ENCODE results near the gene UTP4.
"Not testable (repeated sequence)": the region's sequence is repeated elsewhere in the genome, so short reads cannot be mapped to it uniquely, and the experiment has no call there.

Gene UTP4

DNA sequence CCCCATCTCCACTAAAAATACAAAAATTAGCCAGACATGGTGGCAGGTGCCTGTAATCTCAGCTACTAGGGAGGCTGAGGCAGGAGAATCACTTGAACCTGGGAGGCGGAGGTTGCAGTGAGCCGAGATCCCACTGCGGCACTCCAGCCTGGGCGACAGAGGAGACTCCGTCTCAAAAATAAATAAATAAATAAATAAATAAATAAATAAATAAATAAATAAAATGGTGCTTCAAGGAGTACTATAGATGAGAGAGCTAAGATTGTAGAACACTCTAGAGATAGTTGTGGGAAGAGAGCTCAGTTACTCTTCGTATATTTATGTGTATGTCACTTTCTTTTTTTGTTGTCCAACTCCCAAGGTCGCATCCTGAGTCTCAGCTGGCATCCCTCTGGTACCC, 7.0 kb downstream of the UTP4 start:
- H3K4me1 ChIP-seq (ENCODE audit: control insufficient read depth, insufficient read depth, low read length); H3K27me3 ChIP-seq (ENCODE audit: control insufficient read depth, insufficient read depth, low read length); H3K9me3 ChIP-seq (ENCODE audit: control insufficient read depth, insufficient read depth, low read length); H3K4me3 ChIP-seq (ENCODE audit: low read depth, low read length); H3K9ac ChIP-seq (ENCODE audit: low read depth, low read length): not testable (repeated sequence)
- H3K36me3 ChIP-seq (ENCODE audit: control insufficient read depth, insufficient read depth, low read length): peaks cover 20% of the 10 kb centered on the region

DNA sequence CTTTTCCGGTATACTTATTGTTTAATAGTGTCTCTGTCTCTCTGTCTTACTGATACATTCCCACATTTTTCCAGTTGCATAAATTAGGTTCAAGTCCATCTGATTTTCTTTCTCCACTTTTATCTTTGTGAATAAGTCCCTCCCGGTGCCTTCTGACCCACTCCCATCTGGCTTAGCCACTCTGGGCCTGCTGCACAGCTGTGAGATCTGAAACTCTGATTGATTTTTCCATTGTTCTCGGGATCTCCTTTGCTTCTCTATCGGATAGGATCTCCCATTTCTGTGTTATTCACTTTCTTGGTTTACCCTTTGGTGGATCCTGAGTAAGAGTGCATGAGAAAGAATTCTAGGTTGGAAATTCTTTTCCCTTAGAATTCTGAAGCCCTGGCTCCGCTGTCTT, 8.6 kb downstream of the UTP4 start:
- Histone ChIP-seq H3K4me1 (ENCODE audit: control insufficient read depth, insufficient read depth, low read length) (no peaks in the 10 kb centered on the region), H3K4me3 (ENCODE audit: low read depth, low read length) (no peak overlapping the region), H3K36me3 (ENCODE audit: control insufficient read depth, insufficient read depth, low read length) (peaks cover 20% of the 10 kb centered on the region), H3K9me3 (ENCODE audit: control insufficient read depth, insufficient read depth, low read length) (no peaks in the 10 kb centered on the region), H3K9ac (ENCODE audit: low read depth, low read length) (no peak overlapping the region), H3K27me3 (ENCODE audit: control insufficient read depth, insufficient read depth, low read length) (no peaks in the 10 kb centered on the region)

DNA sequence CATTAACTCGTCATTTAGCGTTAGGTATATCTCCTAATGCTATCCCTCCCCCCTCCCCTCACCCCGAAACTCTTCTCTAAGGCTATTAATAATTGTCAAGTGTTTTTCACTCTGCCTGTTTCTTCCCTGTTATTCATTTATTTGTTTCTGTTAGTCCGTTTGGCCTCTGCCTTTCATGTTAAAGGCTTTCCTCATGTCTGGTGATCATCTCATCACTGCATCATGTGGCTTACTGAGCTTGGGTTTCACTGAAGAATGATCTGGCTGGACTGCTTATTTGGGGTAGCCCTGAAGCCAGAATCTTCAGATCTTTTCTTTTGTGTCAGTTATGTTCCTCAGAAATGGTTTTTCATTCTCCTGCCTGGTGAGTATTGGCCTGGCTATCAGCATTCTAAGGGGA, 9.5 kb downstream of the UTP4 start:
- Histone ChIP-seq H3K27me3 (ENCODE audit: control insufficient read depth, insufficient read depth, low read length) (no peaks in the 10 kb centered on the region), H3K4me1 (ENCODE audit: control insufficient read depth, insufficient read depth, low read length) (no peaks in the 10 kb centered on the region), H3K9ac (ENCODE audit: low read depth, low read length) (no peak overlapping the region), H3K4me3 (ENCODE audit: low read depth, low read length) (no peak overlapping the region), H3K36me3 (ENCODE audit: control insufficient read depth, insufficient read depth, low read length) (peaks cover 23% of the 10 kb centered on the region), H3K9me3 (ENCODE audit: control insufficient read depth, insufficient read depth, low read length) (no peaks in the 10 kb centered on the region)

DNA sequence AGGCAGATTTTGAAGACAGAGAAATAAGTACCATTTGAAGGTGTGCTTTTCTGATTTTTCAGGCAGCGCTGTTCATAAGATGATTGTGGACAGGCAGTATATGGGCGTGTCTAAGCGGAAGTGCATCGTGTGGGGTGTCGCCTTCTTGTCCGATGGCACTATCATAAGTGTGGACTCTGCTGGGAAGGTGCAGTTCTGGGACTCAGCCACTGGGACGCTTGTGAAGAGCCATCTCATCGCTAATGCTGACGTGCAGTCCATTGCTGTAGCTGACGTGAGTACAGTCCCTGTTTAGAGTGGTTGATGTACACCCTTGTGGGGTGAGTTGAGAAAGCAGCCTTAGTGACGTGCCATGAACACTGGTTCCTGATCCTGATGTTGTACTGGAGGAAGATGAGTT, 10.7 kb downstream of the UTP4 start:
- Histone ChIP-seq H3K9me3 (ENCODE audit: control insufficient read depth, insufficient read depth, low read length) (no peaks in the 10 kb centered on the region), H3K27me3 (ENCODE audit: control insufficient read depth, insufficient read depth, low read length) (no peaks in the 10 kb centered on the region), H3K9ac (ENCODE audit: low read depth, low read length) (no peak overlapping the region), H3K36me3 (ENCODE audit: control insufficient read depth, insufficient read depth, low read length) (peaks cover 22% of the 10 kb centered on the region), H3K4me3 (ENCODE audit: low read depth, low read length) (no peak overlapping the region), H3K4me1 (ENCODE audit: control insufficient read depth, insufficient read depth, low read length) (no peaks in the 10 kb centered on the region)

DNA sequence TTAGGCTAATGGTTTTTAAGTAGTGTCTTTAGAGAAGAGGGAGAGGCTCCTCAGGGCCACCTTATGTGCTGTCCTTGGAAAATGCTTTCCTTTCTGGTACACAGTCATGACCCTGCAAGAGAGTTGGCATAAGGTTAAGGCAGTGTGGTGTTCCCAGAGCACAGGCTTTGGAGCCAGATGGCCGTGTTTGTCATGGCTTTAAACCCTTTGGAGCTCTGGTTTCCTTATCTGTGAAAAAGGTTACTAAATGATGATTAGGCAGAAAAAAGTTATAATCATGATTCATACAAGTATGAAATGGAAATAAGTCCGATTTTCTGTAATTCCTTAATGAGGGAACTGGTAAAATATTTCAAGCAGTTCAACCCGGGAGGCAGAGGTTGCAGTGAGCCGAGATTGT, 13.2 kb downstream of the UTP4 start:
- no peak overlapping the region for H3K4me3 ChIP-seq (ENCODE audit: low read depth, low read length)
- H3K36me3 ChIP-seq (ENCODE audit: control insufficient read depth, insufficient read depth, low read length): peaks cover 29% of the 10 kb centered on the region

DNA sequence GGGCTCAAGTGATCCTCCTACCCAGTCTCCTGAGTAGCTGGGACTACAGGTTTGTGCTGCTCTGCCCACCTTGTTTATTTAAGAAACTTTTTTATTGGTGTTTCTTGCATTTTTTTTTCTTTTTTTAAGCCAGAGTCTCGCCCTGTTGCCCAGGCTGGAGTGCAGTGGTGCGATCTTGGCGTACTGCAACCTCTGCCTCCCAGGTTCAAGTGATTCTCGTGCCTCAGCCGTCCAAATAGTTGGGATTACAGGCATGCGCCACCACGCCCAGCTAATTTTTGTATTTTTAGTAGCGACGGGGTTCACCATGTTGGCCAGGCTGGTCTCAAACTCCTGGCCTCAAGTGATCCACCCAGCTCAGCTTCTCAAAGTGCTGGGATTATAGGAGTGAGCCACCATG, 17.2 kb downstream of the UTP4 start:
- H3K9ac ChIP-seq (ENCODE audit: low read depth, low read length); H3K27me3 ChIP-seq (ENCODE audit: control insufficient read depth, insufficient read depth, low read length); H3K4me1 ChIP-seq (ENCODE audit: control insufficient read depth, insufficient read depth, low read length); H3K9me3 ChIP-seq (ENCODE audit: control insufficient read depth, insufficient read depth, low read length); H3K4me3 ChIP-seq (ENCODE audit: low read depth, low read length): not testable (repeated sequence)
- H3K36me3 ChIP-seq (ENCODE audit: control insufficient read depth, insufficient read depth, low read length): peaks cover 40% of the 10 kb centered on the region

More for the DNA sequence above, 13.2 kb downstream of the UTP4 start:
- H3K9ac ChIP-seq (ENCODE audit: low read depth, low read length): no peak overlapping the region
- no peaks in the 10 kb centered on the region for H3K4me1 ChIP-seq (ENCODE audit: control insufficient read depth, insufficient read depth, low read length)
- H3K9me3 ChIP-seq (ENCODE audit: control insufficient read depth, insufficient read depth, low read length): no peaks in the 10 kb centered on the region
- H3K27me3 ChIP-seq (ENCODE audit: control insufficient read depth, insufficient read depth, low read length): no peaks in the 10 kb centered on the region

DNA sequence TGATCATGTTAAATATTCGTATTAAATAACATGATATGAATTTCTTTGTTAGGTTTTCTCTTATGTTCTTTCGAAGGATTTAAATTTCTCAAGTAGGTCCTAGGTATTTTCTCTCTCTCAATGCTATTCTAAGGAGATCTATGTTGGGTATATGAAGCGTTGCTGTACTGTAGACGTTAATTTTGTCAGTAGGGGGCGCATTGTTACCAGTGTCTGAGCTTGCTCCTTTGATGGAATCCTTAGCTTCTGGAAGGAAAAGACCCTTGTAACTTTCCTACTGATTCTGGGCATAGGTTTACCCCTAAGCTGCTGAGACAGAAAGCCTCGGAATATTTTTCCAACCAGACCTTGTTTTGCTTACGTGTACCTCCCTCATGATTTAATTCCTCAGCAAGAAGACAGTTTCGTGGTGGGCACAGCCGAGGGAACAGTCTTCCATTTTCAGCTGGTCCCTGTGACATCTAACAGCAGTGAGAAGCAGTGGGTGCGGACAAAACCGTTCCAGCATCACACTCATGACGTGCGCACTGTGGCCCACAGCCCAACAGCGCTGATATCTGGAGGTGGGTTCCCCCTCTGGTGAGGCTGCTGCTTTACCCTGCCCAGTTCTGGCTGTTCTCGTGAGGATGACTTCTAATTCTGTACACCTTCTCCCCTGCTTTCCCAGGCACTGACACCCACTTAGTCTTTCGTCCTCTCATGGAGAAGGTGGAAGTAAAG, 17.9 kb downstream of the UTP4 start:
- Histone ChIP-seq H3K4me3 (ENCODE audit: low read depth, low read length) (no peak overlapping the region), H3K27me3 (ENCODE audit: control insufficient read depth, insufficient read depth, low read length) (no peaks in the 10 kb centered on the region), H3K9me3 (ENCODE audit: control insufficient read depth, insufficient read depth, low read length) (no peaks in the 10 kb centered on the region), H3K4me1 (ENCODE audit: control insufficient read depth, insufficient read depth, low read length) (no peaks in the 10 kb centered on the region), H3K9ac (ENCODE audit: low read depth, low read length) (no peak overlapping the region), H3K36me3 (ENCODE audit: control insufficient read depth, insufficient read depth, low read length) (peaks cover 45% of the 10 kb centered on the region)

DNA sequence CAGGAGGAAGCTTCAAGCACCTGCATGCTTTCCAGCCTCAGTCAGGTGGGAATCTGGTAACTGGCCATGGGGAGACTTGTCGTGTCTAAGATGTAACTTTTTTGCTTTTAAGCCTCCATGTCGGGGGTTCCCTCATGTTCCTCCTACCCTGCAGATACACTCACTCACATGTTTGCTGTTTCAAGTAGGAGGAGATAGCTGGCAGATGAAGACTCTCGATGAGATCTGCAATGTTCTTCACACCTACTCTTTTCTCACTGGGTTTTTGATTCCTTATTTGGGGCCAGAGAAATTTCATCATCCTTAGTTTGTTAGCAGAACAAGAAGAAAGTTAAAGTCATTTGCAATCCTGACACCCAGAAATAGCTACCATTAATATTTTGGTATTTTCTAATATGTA, 24.7 kb downstream of the UTP4 start:
- Histone ChIP-seq H3K9me3 (ENCODE audit: control insufficient read depth, insufficient read depth, low read length) (no peaks in the 10 kb centered on the region), H3K4me3 (ENCODE audit: low read depth, low read length) (no peak overlapping the region), H3K36me3 (ENCODE audit: control insufficient read depth, insufficient read depth, low read length) (peaks cover 45% of the 10 kb centered on the region), H3K4me1 (ENCODE audit: control insufficient read depth, insufficient read depth, low read length) (no peaks in the 10 kb centered on the region), H3K9ac (ENCODE audit: low read depth, low read length) (no peak overlapping the region), H3K27me3 (ENCODE audit: control insufficient read depth, insufficient read depth, low read length) (no peaks in the 10 kb centered on the region)

DNA sequence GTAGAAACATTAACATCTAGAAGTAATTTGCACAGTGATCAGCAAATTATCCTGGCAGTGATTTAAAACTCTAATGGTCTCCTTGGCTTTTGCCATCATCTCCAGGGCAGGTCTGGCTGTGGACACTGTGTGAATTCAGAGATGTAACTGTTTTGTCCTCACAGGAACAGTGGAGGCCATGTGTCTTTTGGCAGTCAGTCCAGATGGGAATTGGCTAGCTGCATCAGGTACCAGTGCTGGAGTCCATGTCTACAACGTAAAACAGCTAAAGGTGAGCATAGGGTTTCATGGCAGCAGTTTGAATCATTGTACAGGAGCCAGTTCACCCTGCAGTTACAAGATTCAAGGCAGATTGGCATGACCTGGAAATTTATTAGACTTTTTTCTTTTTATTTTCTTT, 27.7 kb downstream of the UTP4 start:
- Histone ChIP-seq H3K36me3 (ENCODE audit: control insufficient read depth, insufficient read depth, low read length) (peaks cover 24% of the 10 kb centered on the region), H3K9ac (ENCODE audit: low read depth, low read length) (no peak overlapping the region), H3K27me3 (ENCODE audit: control insufficient read depth, insufficient read depth, low read length) (no peaks in the 10 kb centered on the region), H3K9me3 (ENCODE audit: control insufficient read depth, insufficient read depth, low read length) (no peaks in the 10 kb centered on the region), H3K4me3 (ENCODE audit: low read depth, low read length) (no peak overlapping the region), H3K4me1 (ENCODE audit: control insufficient read depth, insufficient read depth, low read length) (no peaks in the 10 kb centered on the region)

DNA sequence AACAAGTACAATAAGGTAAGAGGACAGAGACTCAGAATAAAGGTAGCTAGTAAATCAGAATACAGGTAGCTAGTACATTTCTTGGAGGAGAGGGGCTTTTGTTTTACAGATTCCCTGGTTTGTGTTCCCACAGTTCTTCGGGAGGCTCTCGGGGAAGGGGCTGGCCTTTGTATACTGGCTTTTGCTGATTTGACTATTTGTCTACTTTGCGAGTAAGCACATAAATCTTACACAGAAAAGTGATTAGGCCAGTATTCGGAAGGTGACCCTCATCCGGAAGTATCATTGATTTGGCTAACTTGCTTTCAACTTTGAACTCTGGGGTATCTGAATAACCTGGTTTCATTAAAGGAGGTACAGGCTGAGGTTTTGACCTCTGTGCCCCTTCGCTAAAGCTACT, 33.1 kb downstream of the UTP4 start:
- no peaks in the 10 kb centered on the region for H3K4me1 ChIP-seq (ENCODE audit: control insufficient read depth, insufficient read depth, low read length)
- peaks cover 21% of the 10 kb centered on the region for H3K36me3 ChIP-seq (ENCODE audit: control insufficient read depth, insufficient read depth, low read length)
- no peak overlapping the region for H3K9ac ChIP-seq (ENCODE audit: low read depth, low read length)
- H3K9me3 ChIP-seq (ENCODE audit: control insufficient read depth, insufficient read depth, low read length): no peaks in the 10 kb centered on the region
- H3K4me3 ChIP-seq (ENCODE audit: low read depth, low read length): no peak overlapping the region
- H3K27me3 ChIP-seq (ENCODE audit: control insufficient read depth, insufficient read depth, low read length): no peaks in the 10 kb centered on the region

DNA sequence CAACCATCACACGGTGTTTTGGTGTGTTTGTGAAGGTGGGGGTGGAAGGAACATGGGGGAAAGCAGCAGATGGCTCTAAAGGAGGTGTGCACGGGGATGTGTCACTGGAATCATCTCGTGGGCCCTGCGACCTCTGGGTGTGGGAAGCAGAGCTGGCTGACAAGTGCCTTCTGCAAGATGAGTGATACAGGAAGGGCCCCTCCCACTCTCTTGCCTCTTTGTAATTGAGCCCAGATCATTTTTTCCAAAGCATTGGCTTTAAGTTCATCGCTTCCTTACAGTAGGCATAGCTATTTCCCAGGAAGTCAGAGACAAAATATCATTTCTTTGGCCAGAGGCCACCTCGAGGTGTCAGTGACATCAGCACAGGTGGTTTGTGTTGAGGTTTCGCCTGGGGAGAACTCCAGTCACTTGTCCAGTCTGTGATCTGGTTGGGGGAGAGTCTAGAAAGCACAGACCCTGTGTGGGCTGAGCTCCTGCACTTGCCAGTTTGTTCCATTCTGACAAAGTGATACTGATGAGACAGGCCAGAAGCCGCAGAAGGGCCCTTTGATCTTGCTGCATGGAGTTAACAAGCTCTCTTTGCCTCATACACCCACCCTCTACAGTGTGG, 33.9 kb downstream of the UTP4 start:
- H3K36me3 ChIP-seq (ENCODE audit: control insufficient read depth, insufficient read depth, low read length): peaks cover 16% of the 10 kb centered on the region
- no peaks in the 10 kb centered on the region for H3K9me3 ChIP-seq (ENCODE audit: control insufficient read depth, insufficient read depth, low read length)
- H3K4me3 ChIP-seq (ENCODE audit: low read depth, low read length): no peak overlapping the region
- H3K4me1 ChIP-seq (ENCODE audit: control insufficient read depth, insufficient read depth, low read length): peaks cover 3% of the 10 kb centered on the region
- H3K9ac ChIP-seq (ENCODE audit: low read depth, low read length): no peak overlapping the region
- H3K27me3 ChIP-seq (ENCODE audit: control insufficient read depth, insufficient read depth, low read length): no peaks in the 10 kb centered on the region

All from iPS-15b (cell line).